Measurements from ENCODE around the gene LARP1. TPM values are rescaled to one million over a fixed set of nuclear protein-coding genes. Genes with fewer than 3 reads are reported as not detected.

The LARP1 gene
- polyA plus RNA-seq, 1 donor (not counting 4 experiments of a cell fraction or from before 2014, with no cell fraction given) = 65.6 TPM

GRCh38 chr5:154797762-154798161 is 42.6 kb downstream of the LARP1 start:
- Histone ChIP-seq H2AFZ (ENCODE audit: control insufficient read depth, low read length) (no peak overlapping the region), H3K27ac (ENCODE audit: control insufficient read depth, insufficient read depth, low read length) (no peak overlapping the region), H3K27me3 (ENCODE audit: control insufficient read depth, extremely low read depth, insufficient read depth, low read length) (no peaks in the 10 kb centered on the region), H3K4me1 (ENCODE audit: control insufficient read depth, extremely low read depth, insufficient read depth, low read length) (no peaks in the 10 kb centered on the region), H3K79me2 (ENCODE audit: control insufficient read depth, insufficient read depth, low read length) (peaks cover 20% of the 10 kb centered on the region), H3K36me3 (ENCODE audit: control insufficient read depth in 2 of 2, extremely low read depth in 1 of 2, insufficient read depth in 2 of 2, low read length in 2 of 2) (peaks cover 55 to 68% of the 10 kb centered on the region in 2 experiments), H3K9ac (ENCODE audit: control insufficient read depth, extremely low read depth, insufficient read depth, low read length) (no peak overlapping the region), H3K9me1 (ENCODE audit: control insufficient read depth, extremely low read depth, insufficient read depth, low read length) (peaks cover 2% of the 10 kb centered on the region), H3K4me3 (ENCODE audit: control insufficient read depth in 2 of 3, extremely low read depth in 1 of 3, insufficient read depth in 2 of 3, low read depth in 1 of 3, low read length in 3 of 3) (no peak overlapping the region), H3K4me2 (ENCODE audit: control insufficient read depth, extremely low read depth, insufficient read depth, low read depth, low read length) (no peak overlapping the region), H3K9me3 (ENCODE audit: control insufficient read depth, low read depth, low read length) (no peaks in the 10 kb centered on the region), H4K20me1 (ENCODE audit: control insufficient read depth, extremely low read depth, insufficient read depth, low read length) (peaks cover 6% of the 10 kb centered on the region)
- no peak for DNase-seq (ENCODE audit: low read depth, low spot score)
- no peak for TF ChIP-seq CTCF (optimal IDR thresholded peaks at IDR 0.05 in 1 of 3, IDR thresholded peaks at IDR 0.05 in 1 of 3, conservative IDR thresholded peaks at IDR 0.05 in 1 of 3; ENCODE audit: extremely low read depth in 1 of 3, insufficient read depth in 2 of 3, low read length in 3 of 3)
- no peak for FAIRE-seq
- dilution Hi-C loops (cut with MboI; ENCODE audit: extremely low pct_ligation_motif_present, low sequenced_read_pairs) = no loop called here

DNA sequence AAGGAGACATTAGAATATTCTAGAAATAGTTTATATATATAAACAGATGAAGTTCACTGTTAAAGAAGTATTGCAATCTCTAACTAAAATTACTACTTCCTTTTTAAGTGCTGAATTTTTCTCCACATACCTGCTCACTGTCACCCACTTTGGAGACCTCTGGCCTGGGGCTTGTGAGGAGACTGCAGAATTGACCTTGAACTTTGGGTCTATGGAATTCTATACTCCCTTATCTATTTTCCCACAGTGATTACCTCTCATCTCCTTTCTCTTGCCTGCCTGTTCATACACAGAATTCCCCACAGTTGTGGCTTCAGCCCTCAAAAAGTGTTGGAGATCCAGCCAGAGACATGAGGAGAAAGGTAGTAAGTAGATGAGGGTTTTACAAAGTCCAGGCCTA is 45.4 kb downstream of the LARP1 start:
- no peaks in the 10 kb centered on the region for H3K9me3 ChIP-seq (ENCODE audit: control insufficient read depth, low read depth, low read length)
- H3K27me3 ChIP-seq (ENCODE audit: control insufficient read depth, extremely low read depth, insufficient read depth, low read length) = no peaks in the 10 kb centered on the region
- TF ChIP-seq EZH2 (IDR thresholded peaks at IDR 0.05; ENCODE audit: low read length) (no peak), CTCF (optimal IDR thresholded peaks at IDR 0.05 in 1 of 3, IDR thresholded peaks at IDR 0.05 in 1 of 3, conservative IDR thresholded peaks at IDR 0.05 in 1 of 3; ENCODE audit: extremely low read depth in 1 of 3, insufficient read depth in 2 of 3, low read length in 3 of 3) (no peak)
- FAIRE-seq = no peak
- H3K4me1 ChIP-seq (ENCODE audit: control insufficient read depth, extremely low read depth, insufficient read depth, low read length) = no peaks in the 10 kb centered on the region
- no peak overlapping the region for H3K4me3 ChIP-seq (ENCODE audit: control insufficient read depth in 2 of 3, extremely low read depth in 1 of 3, insufficient read depth in 2 of 3, low read depth in 1 of 3, low read length in 3 of 3)
- H3K36me3 ChIP-seq (ENCODE audit: control insufficient read depth in 2 of 2, extremely low read depth in 1 of 2, insufficient read depth in 2 of 2, low read length in 2 of 2) = peaks cover 52 to 66% of the 10 kb centered on the region in 2 experiments
- dilution Hi-C loops (cut with MboI; ENCODE audit: extremely low pct_ligation_motif_present, low sequenced_read_pairs) = no loop called here
- H3K79me2 ChIP-seq (ENCODE audit: control insufficient read depth, insufficient read depth, low read length) = peaks cover 4% of the 10 kb centered on the region
- DNase-seq (ENCODE audit: low read depth, low spot score) = no peak
- H3K27ac ChIP-seq (ENCODE audit: control insufficient read depth, insufficient read depth, low read length) = no peak overlapping the region
- no peak overlapping the region for H2AFZ ChIP-seq (ENCODE audit: control insufficient read depth, low read length)
- H3K9ac ChIP-seq (ENCODE audit: control insufficient read depth, extremely low read depth, insufficient read depth, low read length) = no peak overlapping the region
- H3K4me2 ChIP-seq (ENCODE audit: control insufficient read depth, extremely low read depth, insufficient read depth, low read depth, low read length) = no peak overlapping the region
- no peaks in the 10 kb centered on the region for H4K20me1 ChIP-seq (ENCODE audit: control insufficient read depth, extremely low read depth, insufficient read depth, low read length)
- peaks cover 2% of the 10 kb centered on the region for H3K9me1 ChIP-seq (ENCODE audit: control insufficient read depth, extremely low read depth, insufficient read depth, low read length)
